Measurements from ENCODE around the gene PRSS50.

PRSS50 gene

DNA sequence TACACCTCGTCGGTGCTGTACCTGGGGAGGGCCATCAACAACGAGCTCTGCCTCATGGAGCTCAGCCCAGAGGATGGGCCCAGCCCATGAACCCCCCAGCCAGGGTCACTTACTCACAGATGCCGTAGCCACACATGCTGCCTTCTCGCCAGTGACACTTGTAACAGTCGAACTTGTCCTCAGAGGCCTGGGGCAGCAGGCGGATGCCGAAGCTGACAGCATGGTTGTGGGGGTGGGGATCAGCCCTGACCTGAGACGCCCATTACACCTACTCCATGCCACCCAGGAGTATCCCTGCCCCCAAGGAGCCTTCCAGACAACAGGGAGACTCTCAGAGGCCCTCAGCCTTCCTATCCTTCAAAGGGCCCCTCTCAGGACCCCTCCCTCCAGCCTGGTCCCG, 36.3 kb downstream of the PRSS50 start:
- TF ChIP-seq GATA1 (IDR thresholded peaks at IDR 0.05; ENCODE audit: low read depth, low read length), result no peak
- TF ChIP-seq POLR2A (IDR thresholded peaks at IDR 0.05; ENCODE audit: low read length), result no peak
- DNase-seq, result no peak

DNA sequence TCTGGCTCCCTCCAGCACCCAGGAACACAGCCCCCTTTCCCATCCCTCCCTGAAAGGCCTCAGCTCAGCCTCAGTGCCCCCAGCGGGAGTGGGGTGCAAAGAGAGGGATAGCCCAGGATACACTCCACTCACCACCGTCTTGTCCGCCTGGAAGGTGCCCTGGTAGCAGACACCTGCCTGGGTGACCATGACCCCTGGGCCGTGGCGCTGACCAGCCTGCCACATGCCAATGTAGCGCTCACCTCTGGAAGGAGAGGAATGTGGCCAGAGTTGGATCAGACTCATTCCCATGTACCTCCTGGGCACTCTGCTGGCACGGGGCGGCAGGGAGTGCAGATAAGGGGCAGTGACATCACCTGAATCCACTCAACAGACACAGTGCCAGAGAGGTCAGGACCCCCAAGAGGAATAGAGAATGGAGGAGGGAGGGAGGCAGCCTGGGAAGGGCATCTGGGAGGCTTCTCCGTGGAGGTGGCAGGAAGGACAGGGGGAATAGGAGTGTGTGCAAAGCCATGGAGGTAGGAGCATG, 37.3 kb downstream of the PRSS50 start:
- no peak for TF ChIP-seq GATA1 (IDR thresholded peaks at IDR 0.05; ENCODE audit: low read depth, low read length)
- TF ChIP-seq POLR2A (IDR thresholded peaks at IDR 0.05; ENCODE audit: low read length), result no peak
- no peak for DNase-seq

DNA sequence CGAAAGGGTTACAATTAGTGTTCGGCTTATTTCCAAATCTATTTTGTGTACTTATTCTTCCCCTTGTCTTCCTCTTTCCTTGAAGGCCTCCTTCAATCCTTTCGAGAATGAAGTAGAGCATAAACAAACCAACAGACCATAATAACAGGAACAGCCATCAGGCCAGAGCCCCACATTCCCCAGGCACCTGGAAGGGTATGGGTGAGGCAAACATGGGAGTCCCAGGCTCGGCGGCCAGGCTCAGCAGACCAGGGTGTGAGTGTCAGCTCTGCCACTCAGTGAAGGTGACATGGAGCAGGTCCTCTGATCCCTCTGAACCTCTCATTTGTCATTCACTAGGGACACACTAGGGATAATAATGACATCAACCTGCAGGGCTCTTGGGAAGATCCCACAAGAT, 38.0 kb downstream of the PRSS50 start:
- no peak for TF ChIP-seq GATA1 (IDR thresholded peaks at IDR 0.05; ENCODE audit: low read depth, low read length)
- no peak for TF ChIP-seq POLR2A (IDR thresholded peaks at IDR 0.05; ENCODE audit: low read length)
- DNase-seq, result no peak

DNA sequence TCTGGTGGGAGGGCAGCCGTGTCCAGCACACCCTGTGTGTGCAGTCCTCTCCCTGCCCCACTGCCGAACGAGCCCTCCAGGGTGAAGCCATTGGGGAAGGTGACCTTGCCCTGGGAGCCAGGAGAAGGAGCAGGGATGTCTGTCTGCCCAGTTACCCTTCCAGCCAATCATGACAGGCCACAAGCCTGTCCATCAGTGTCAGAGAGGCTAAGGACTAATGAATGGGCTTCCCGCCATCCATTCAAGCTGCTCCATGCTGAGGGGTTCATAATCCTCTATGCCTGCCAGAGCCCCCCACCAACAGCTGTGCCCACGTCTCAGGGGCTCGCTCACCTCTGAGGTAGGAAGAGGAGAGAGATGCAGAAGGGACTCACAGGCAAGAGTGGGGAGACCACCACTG, 39.4 kb downstream of the PRSS50 start:
- DNase-seq, result no peak
- TF ChIP-seq GATA1 (IDR thresholded peaks at IDR 0.05; ENCODE audit: low read depth, low read length), result no peak
- TF ChIP-seq POLR2A (IDR thresholded peaks at IDR 0.05; ENCODE audit: low read length), result no peak

DNA sequence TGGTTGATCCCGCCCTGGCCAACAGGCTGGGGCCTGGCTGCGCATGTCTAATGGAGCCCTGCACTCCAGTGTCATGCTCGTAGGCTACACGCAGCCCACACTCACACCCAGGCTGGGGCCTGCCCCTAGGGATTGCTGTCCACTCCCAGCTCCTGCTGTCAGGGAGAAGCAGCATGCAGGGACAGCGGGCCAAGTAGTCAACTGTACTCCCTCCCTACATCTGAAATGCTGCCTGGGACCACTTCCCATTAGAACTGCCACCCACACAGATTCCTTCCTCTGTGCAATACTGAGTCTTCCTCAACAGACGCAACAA, 40.3 kb downstream of the PRSS50 start:
- no peak for DNase-seq
- TF ChIP-seq POLR2A (IDR thresholded peaks at IDR 0.05; ENCODE audit: low read length) (no peak), GATA1 (IDR thresholded peaks at IDR 0.05; ENCODE audit: low read depth, low read length) (no peak)

DNA sequence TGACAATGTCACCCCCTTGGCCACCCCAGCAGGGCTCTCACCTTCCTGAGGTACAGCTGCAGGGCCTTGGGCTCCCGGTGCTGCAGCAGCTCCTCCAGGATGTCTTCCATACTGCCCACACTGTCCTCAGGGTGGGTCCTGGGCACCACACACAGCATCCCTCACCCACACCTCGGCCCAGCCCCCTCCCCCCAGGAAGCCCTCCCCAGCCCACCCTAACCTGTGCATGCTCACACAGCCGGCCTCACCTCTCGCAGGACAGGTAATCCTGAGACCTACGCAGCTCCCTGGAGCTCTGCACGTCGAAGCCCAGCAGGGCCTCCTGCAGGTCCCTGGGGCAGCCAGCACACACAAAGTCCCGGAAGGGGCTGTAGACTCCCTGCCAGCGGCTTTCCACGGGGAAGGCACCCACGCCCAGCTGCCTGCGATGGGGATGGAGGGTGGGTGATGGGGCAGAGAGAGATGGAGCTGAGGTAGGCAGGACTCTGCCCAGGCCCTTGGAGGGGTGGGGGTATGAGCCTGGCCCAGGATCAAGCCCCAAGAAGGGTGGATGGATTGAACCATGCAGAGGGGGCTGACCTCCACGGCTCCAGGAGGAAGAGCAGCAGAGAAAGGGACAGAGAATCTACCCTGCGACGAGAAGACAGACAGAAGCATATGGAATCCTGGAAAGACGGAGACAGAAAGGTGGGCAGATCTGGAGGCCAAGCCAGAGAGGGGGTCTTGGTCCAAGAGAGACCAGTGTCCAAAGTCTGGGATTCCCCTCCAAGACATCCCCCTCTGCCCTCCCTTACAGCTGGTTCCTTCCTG, 40.9 kb downstream of the PRSS50 start:
- no peak for TF ChIP-seq GATA1 (IDR thresholded peaks at IDR 0.05; ENCODE audit: low read depth, low read length)
- TF ChIP-seq POLR2A (IDR thresholded peaks at IDR 0.05; ENCODE audit: low read length), result no peak

DNA sequence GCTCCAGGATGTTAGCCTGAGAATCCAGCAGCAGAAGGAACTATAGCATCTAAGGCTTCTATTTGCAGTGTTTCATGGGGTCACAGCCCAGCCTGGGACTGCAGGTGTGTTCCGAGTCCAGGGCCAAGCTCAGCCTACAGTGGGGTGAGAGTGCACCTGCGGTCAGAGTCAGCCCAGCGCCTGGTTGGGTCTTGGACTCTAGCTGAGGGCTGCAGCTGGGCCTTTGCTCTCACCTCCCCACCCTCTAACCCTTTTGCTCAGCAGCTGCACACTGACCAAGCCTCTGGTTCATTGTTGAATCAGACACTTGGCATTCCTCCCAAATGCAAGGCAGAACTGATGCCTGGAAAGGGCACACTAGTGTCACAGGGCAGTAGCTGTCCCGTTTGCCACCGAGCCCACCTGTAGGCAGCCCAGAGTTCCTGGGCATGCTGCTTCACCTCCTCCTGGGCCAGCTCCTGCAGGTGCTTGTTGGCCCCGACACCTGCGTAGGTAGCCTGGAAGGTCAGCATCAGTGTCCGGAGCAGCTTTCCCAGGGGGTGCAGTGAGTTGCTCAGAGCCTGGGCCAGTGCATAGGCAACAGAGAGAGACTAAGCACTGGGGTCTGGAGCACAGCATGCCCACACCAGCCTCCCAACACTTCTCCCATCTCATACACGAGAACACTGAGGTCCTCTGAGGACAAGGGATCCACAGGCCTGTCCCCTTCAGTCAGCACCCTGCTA, 41.7 kb downstream of the PRSS50 start:
- TF ChIP-seq GATA1 (IDR thresholded peaks at IDR 0.05; ENCODE audit: low read depth, low read length), result no peak
- TF ChIP-seq POLR2A (IDR thresholded peaks at IDR 0.05; ENCODE audit: low read length), result no peak
- no peak for DNase-seq

More for the DNA sequence above, 40.9 kb downstream of the PRSS50 start:
- DNase-seq, result no peak

DNA sequence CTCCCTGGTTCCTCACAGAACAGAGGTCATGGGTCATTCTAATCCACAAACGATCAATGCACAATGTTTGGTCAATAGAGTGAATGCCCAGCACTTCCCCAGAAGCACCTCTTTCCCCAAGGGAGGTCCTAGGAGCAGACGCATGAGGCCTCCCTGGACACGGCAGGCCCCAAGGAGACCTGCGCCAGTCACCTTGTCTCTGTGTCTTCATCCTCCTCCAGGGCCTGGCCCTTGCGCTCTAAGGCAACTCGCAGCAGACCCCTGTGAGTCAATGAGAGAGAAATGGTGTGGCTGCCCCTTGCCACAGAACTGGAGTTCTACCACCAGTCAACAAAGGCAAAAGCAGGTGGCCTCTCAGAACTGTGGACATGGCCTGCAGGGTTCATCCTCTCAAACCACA, 42.2 kb downstream of the PRSS50 start:
- TF ChIP-seq GATA1 (IDR thresholded peaks at IDR 0.05; ENCODE audit: low read depth, low read length) (no peak), POLR2A (IDR thresholded peaks at IDR 0.05; ENCODE audit: low read length) (no peak)

DNA sequence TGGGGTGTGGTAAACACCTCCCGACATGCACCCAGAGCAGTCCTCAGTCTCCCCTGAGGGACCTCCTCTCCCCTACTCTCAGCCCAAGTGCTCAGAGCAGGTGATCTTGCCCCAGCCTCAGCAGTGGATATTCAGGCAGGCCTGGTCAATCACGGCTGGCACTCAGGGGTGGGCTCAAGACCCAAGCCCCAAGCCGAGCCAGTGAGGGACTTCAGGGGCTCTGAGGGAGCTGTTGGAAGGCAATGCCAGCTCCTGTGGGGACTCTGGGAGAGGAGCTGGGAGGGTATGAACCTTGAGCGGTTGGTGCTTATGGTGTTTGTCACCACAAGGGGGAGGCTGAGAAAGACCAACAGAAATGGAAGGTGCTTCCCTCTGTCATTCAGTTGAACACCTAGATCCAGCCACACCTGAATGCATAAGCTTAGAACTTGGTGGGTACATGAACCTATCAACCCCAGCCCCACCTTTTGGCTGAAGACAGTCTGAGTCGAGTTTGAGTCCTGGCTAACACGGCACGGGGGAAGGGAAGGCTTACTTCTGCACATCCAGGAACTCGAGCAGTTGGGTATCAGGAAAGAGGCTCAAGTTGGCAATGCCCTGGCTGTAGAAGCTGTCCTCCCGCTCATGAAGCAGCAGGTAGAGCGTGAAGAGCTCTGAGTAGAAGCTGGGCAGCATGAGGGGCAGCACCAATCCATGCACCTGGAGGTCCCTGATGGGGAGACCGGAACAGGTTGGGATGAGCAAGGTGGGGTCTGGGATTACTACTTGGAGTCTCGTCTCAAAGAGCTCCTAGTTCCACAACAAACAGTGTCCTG, 43.4 kb downstream of the PRSS50 start:
- no peak for TF ChIP-seq POLR2A (IDR thresholded peaks at IDR 0.05; ENCODE audit: low read length)
- no peak for TF ChIP-seq GATA1 (IDR thresholded peaks at IDR 0.05; ENCODE audit: low read depth, low read length)
- DNase-seq, result no peak

More for the DNA sequence above, 42.2 kb downstream of the PRSS50 start:
- DNase-seq, result no peak

DNA sequence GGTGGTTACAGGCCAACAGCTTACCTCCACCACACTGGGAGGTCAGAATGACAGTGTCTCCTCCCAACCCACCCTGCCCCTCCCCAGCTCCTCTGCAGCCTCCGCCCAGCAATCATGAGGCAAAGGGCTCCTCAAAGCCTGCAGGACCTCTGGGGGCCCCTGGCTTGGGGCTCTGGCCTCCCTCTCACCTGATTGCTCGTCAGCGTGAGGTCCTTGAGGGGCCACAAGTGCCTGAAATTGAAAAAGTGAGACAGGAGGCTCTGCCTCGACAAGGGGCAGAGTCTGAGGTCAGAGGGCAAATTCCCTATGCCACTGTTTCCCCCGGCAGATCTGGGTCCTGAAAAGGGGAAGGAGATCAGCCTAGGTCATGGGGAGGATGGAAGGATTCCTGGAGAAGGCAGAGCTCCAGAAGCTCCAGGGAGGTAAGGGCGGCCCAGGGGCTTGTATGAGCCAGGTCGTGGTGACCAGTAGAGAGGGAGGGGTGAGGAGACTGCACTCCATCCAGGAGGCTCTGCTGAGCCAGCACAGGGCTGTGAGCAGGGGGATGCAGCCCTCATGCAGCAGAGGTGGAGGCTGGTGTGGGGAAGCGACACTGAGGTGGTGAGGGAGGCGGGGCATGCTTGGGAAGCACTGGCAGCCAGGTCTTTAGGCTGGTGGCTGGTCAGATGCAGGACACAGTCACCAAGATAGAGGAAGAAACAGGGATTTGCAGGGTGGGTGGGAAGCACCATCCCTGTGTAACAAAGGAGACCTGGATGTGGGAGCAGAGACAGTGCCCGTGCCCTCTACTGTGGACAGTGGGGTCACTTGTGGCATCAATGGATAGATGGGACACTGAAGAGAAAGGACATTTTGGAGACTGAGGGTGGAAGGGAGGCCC, 44.3 kb downstream of the PRSS50 start:
- no peak for TF ChIP-seq POLR2A (IDR thresholded peaks at IDR 0.05; ENCODE audit: low read length)
- TF ChIP-seq GATA1 (IDR thresholded peaks at IDR 0.05; ENCODE audit: low read depth, low read length), result no peak
- no peak for DNase-seq

DNA sequence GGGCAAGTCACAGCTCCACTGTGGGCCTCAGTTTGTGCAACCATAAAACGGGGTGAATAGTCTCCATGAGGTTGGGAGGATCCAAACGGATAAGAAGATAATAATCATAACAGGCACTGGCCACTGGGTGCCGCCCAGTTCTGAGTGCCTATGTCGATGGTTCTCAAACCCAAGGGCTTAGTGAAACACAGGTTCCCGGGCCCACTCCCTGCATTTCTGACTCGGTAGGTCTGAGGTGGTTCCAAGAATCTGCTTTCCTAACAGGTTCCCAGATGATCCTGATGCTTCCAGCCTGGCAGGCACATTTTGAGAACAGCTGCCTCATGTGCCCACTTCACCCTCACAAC, 45.3 kb downstream of the PRSS50 start:
- DNase-seq, result no peak
- no peak for TF ChIP-seq GATA1 (IDR thresholded peaks at IDR 0.05; ENCODE audit: low read depth, low read length)
- no peak for TF ChIP-seq POLR2A (IDR thresholded peaks at IDR 0.05; ENCODE audit: low read length)

DNA sequence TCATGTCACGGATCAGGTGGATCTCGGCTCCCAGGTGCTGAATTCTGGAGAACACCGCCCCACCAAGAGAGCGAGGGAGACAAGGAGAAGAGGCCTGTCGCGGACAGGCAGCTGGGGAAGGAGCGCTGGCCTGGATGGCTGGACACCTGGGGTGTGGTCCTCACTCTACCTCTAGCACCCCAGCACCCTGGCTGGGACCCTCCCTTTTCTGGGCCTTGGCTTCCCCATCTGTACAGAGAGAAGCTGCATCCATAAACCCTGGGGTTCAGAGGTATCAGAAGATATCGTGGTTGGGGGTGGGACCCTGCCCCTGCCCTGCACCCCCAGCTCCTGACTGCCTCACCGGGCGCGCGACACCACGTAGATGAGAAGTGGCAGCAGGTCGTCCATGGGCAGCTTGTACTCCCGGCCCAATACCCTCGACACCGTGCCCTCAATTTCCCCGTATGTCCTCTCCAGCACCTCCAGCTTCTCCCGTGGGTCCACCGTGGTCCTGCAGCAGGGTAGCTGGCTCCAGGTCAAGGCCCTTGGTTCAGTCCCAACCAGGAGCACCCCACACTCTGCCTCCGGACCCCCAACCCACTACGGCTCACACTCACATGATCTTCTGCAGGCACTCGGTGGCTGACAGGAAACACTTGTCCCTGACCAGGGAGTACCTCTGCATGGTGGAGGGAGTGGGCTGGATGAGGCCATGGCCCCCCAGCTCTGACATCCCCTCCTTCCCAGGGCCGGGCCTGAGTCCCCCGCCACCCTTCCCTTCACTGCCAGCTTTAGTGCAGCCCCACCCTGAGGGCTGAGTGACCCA, 45.9 kb downstream of the PRSS50 start:
- no peak for DNase-seq
- TF ChIP-seq GATA1 (IDR thresholded peaks at IDR 0.05; ENCODE audit: low read depth, low read length) (no peak), POLR2A (IDR thresholded peaks at IDR 0.05; ENCODE audit: low read length) (no peak)

Data from erythroblast (primary cell).